ENCODE measurements around the gene PDE4D.

GRCh38 chr5:59212596-59212995, 680.9 kb downstream of the PDE4D start:
- TF ChIP-seq CTCF (conservative IDR thresholded peaks at IDR 0.05; ENCODE audit: low read depth, low read length) (no peak), EZH2 (IDR thresholded peaks at IDR 0.05; ENCODE audit: borderline replicate concordance, low read depth, low read length, poor library complexity, severe bottlenecking) (no peak)
